Measurements from ENCODE around the gene SLC1A1. TPM values are rescaled to one million over a fixed set of nuclear protein-coding genes. Genes with fewer than 3 reads are reported as not detected.

The SLC1A1 gene
- total RNA-seq, 2 donors from 2014 or later, result 2.6 to 5.2 TPM

GRCh38 chr9:4573176-4573575 is 82.9 kb downstream of the SLC1A1 start:
- intact Hi-C loops (cut with DNase I), result no loop called here
- Histone ChIP-seq H3K4me1 (no peaks in the 10 kb centered on the region), H3K4me3 (no peak overlapping the region)

GRCh38 chr9:4573634-4574389 is 83.5 kb downstream of the SLC1A1 start:
- Histone ChIP-seq H3K9me3 (no peaks in the 10 kb centered on the region), H3K27me3 (no peaks in the 10 kb centered on the region), H3K4me3 (no peak overlapping the region), H3K4me1 (no peaks in the 10 kb centered on the region), H3K36me3 (replicated peaks in 1 of 2; ENCODE audit: insufficient read depth in 1 of 2, low read depth in 2 of 2) (no peaks in the 10 kb centered on the region), H3K27ac (no peak overlapping the region)
- intact Hi-C loops (cut with DNase I), result no loop called here
- ATAC-seq (no peak), DNase-seq (no peak)
- no peak for TF ChIP-seq CTCF (IDR thresholded peaks at IDR 0.05)
- no peak for TF ChIP-seq POLR2A (IDR thresholded peaks at IDR 0.05)
- 83 to 86% methylated on average over 5 of the region's 5 CpGs for WGBS, 2 donors

More at GRCh38 chr9:4573176-4573575, 82.9 kb downstream of the SLC1A1 start:
- WGBS, 2 donors, result 72 to 74% methylated on average over 4 of the region's 4 CpGs
- Histone ChIP-seq H3K36me3 (replicated peaks in 1 of 2; ENCODE audit: insufficient read depth in 1 of 2, low read depth in 2 of 2) (no peaks in the 10 kb centered on the region), H3K27me3 (no peaks in the 10 kb centered on the region), H3K9me3 (no peaks in the 10 kb centered on the region), H3K27ac (no peak overlapping the region)
- DNase-seq, result no peak
- no peak for ATAC-seq
- TF ChIP-seq CTCF (IDR thresholded peaks at IDR 0.05) (no peak), POLR2A (IDR thresholded peaks at IDR 0.05) (no peak)

- intact Hi-C loops (cut with DNase I), result no loop called here
- DNase-seq (no peak), ATAC-seq (no peak)
- no peaks in the 10 kb centered on the region for H3K27me3 ChIP-seq
- no peak overlapping the region for H3K27ac ChIP-seq
- no peak for TF ChIP-seq CTCF (IDR thresholded peaks at IDR 0.05)
- TF ChIP-seq POLR2A (IDR thresholded peaks at IDR 0.05), result no peak
- no peaks in the 10 kb centered on the region for H3K9me3 ChIP-seq
- WGBS, 2 donors, result 87 to 95% methylated on average over 7 of the region's 7 CpGs
- no peaks in the 10 kb centered on the region for H3K4me1 ChIP-seq
- no peak overlapping the region for H3K4me3 ChIP-seq
- H3K36me3 ChIP-seq (replicated peaks in 1 of 2; ENCODE audit: insufficient read depth in 1 of 2, low read depth in 2 of 2), result no peaks in the 10 kb centered on the region
Observed at GRCh38 chr9:4574657-4575243, 84.5 kb downstream of the SLC1A1 start.

GRCh38 chr9:4575997-4576396 is 85.7 kb downstream of the SLC1A1 start:
- H3K9me3 ChIP-seq, result no peaks in the 10 kb centered on the region
- intact Hi-C loops (cut with DNase I), result no loop called here
- DNase-seq, result no peak
- 82 to 91% methylated on average over 8 of the region's 8 CpGs for WGBS, 2 donors
- no peaks in the 10 kb centered on the region for H3K27me3 ChIP-seq
- H3K4me3 ChIP-seq, result no peak overlapping the region
- no peaks in the 10 kb centered on the region for H3K36me3 ChIP-seq (replicated peaks in 1 of 2; ENCODE audit: insufficient read depth in 1 of 2, low read depth in 2 of 2)
- TF ChIP-seq POLR2A (IDR thresholded peaks at IDR 0.05) (no peak), CTCF (IDR thresholded peaks at IDR 0.05) (no peak)
- no peak overlapping the region for H3K27ac ChIP-seq
- no peaks in the 10 kb centered on the region for H3K4me1 ChIP-seq
- no peak for ATAC-seq

GRCh38 chr9:4576448-4576847 is 86.2 kb downstream of the SLC1A1 start:
- no peak for TF ChIP-seq CTCF (IDR thresholded peaks at IDR 0.05)
- TF ChIP-seq POLR2A (IDR thresholded peaks at IDR 0.05), result no peak
- Histone ChIP-seq H3K4me3 (no peak overlapping the region), H3K27me3 (no peaks in the 10 kb centered on the region), H3K36me3 (replicated peaks in 1 of 2; ENCODE audit: insufficient read depth in 1 of 2, low read depth in 2 of 2) (no peaks in the 10 kb centered on the region), H3K9me3 (no peaks in the 10 kb centered on the region), H3K27ac (no peak overlapping the region), H3K4me1 (no peaks in the 10 kb centered on the region)
- WGBS, 2 donors, result 92 to 95% methylated on average over 8 of the region's 8 CpGs
- ATAC-seq, result no peak
- DNase-seq, result no peak
- intact Hi-C loops (cut with DNase I), result no loop called here
